Sigmoid colon (tissue), 4 donors: Measurements from ENCODE around the gene MED20.

Source experiments
- EP300 ChIP-seq, 4 donors: sonication (generic); formaldehyde crosslinking; IDR thresholded peaks; one replicate each; pipeline ENCODE4 v1.6.1; 2017; ENCODE audit warnings: antibody characterized with exemption in 4 of 4
- POLR2A ChIP-seq, 2 donors: fragments of 450-650 bp; IDR thresholded peaks; one replicate each; pipeline ENCODE4 v1.6.1; 2016; ENCODE audit warnings: antibody characterized with exemption in 2 of 2, mild to moderate bottlenecking in 2 of 2, moderate library complexity in 2 of 2
- POLR2AphosphoS5 ChIP-seq, 4 donors: sonication (generic); formaldehyde crosslinking; IDR thresholded peaks; one replicate each; pipeline ENCODE4 v1.6.1; 2017; ENCODE audit warnings: antibody characterized with exemption in 4 of 4
- TF ChIP-seq, protein P1 (sequence below), 4 experiments: fragments of 450-650 bp in 3 of 4; fragments of 200-600 bp in 1 of 4; IDR thresholded peaks; one replicate each; pipeline ENCODE4 v1.5.1; 2016 to 2019; ENCODE audit warnings: antibody characterized with exemption in 4 of 4, mild to moderate bottlenecking in 3 of 4, moderate library complexity in 2 of 4

DNA sequence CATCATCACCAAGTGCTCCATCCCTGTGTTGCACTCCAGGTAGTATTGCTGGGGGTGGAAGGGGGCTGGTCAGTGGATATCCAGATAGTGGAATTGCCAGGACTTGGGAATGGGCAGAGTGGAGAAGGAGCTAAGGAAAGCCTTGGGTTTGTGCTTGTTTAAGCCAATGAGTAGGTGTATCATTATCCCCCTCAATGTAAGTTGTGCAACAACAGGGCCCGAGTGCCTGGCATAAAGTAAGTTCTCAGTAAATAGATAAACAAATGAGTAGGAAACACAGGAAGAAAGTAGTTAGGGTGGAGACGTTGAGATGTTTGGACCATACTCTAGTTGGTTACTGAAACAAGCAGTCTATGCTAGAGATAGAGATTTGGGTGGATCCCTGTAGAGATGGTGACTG is 10.9 kb upstream of the MED20 start:
- TF ChIP-seq, protein P1, sequence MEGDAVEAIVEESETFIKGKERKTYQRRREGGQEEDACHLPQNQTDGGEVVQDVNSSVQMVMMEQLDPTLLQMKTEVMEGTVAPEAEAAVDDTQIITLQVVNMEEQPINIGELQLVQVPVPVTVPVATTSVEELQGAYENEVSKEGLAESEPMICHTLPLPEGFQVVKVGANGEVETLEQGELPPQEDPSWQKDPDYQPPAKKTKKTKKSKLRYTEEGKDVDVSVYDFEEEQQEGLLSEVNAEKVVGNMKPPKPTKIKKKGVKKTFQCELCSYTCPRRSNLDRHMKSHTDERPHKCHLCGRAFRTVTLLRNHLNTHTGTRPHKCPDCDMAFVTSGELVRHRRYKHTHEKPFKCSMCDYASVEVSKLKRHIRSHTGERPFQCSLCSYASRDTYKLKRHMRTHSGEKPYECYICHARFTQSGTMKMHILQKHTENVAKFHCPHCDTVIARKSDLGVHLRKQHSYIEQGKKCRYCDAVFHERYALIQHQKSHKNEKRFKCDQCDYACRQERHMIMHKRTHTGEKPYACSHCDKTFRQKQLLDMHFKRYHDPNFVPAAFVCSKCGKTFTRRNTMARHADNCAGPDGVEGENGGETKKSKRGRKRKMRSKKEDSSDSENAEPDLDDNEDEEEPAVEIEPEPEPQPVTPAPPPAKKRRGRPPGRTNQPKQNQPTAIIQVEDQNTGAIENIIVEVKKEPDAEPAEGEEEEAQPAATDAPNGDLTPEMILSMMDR (IDR thresholded peaks at IDR 0.05) = no peak
- TF ChIP-seq EP300 (IDR thresholded peaks at IDR 0.05) = no peak
- no peak for TF ChIP-seq POLR2AphosphoS5 (IDR thresholded peaks at IDR 0.05)
- no peak for TF ChIP-seq POLR2A (IDR thresholded peaks at IDR 0.05)
